ENCODE measurements around the gene GJB3.

- no peak for TF ChIP-seq GATA2 (IDR thresholded peaks at IDR 0.05; ENCODE audit: low read depth, low read length)
- no peak for TF ChIP-seq GATA3 (IDR thresholded peaks at IDR 0.05; ENCODE audit: low read depth, low read length)
Observed at GRCh38 chr1:34744851-34745250, 36.2 kb upstream of the GJB3 start.
